ENCODE measurements around the gene CGGBP1.
A peak's percentile ranks its signal among the peaks of the same experiment; 100 is the strongest.

Gene CGGBP1

GRCh38 chr3:88058581-88059379 is at the start of gene CGGBP1, which contains the start of gene ZNF654:
CGGBP1 (minus strand) TSS chr3:88059005; CDS start chr3:88055976, 3,029 bp downstream.
ZNF654 (plus strand) TSS chr3:88059255; CDS start chr3:88059320, 65 bp downstream.
- ATAC-seq (peak; percentile 96), DNase-seq (peak; percentile 98)

GRCh38 chr3:88105325-88105724 is 46.5 kb upstream of the CGGBP1 start:
- no peak for ATAC-seq
- no peak for DNase-seq

GRCh38 chr3:88101142-88101541 is 42.3 kb upstream of the CGGBP1 start:
- no peak for DNase-seq
- ATAC-seq: no peak

GRCh38 chr3:88093266-88093665 is 34.5 kb upstream of the CGGBP1 start:
- DNase-seq (no peak), ATAC-seq (no peak)

GRCh38 chr3:88092270-88092669 is 33.5 kb upstream of the CGGBP1 start:
- DNase-seq (no peak), ATAC-seq (no peak)

GRCh38 chr3:88090681-88091080 is 31.9 kb upstream of the CGGBP1 start:
- no peak for ATAC-seq
- no peak for DNase-seq

GRCh38 chr3:88084097-88084501 is 25.3 kb upstream of the CGGBP1 start:
- no peak for ATAC-seq
- no peak for DNase-seq

- ATAC-seq: no peak
- no peak for DNase-seq
These were observed 24.0 kb upstream of the CGGBP1 start for GRCh38 chr3:88082854-88083253.

- ATAC-seq: no peak
- no peak for DNase-seq
These were observed 20.1 kb upstream of the CGGBP1 start for GRCh38 chr3:88078932-88079331.

- ATAC-seq: no peak
- no peak for DNase-seq
These were observed 17.9 kb upstream of the CGGBP1 start for GRCh38 chr3:88076712-88077111.

GRCh38 chr3:88075497-88075896 is 16.7 kb upstream of the CGGBP1 start:
- ATAC-seq: no peak
- no peak for DNase-seq

GRCh38 chr3:88075072-88075471 is 16.3 kb upstream of the CGGBP1 start:
- ATAC-seq (no peak), DNase-seq (no peak)

- no peak for ATAC-seq
- DNase-seq: no peak
These were observed 2.9 kb upstream of the CGGBP1 start for GRCh38 chr3:88061746-88062145.

- DNase-seq (no peak), ATAC-seq (peak; percentile 0)
These were observed 770 bp upstream of the CGGBP1 start for GRCh38 chr3:88059380-88060170.

GRCh38 chr3:88058306-88058580 is 562 bp downstream of the CGGBP1 start:
- no peak for ATAC-seq
- no peak for DNase-seq

- no peak for ATAC-seq
- DNase-seq: no peak
These were observed 1.0 kb downstream of the CGGBP1 start for GRCh38 chr3:88057630-88058305.

GRCh38 chr3:88046766-88047165 is 12.0 kb downstream of the CGGBP1 start:
- no peak for ATAC-seq

GRCh38 chr3:88044411-88044810 is 14.4 kb downstream of the CGGBP1 start:
- ATAC-seq (no peak), DNase-seq (no peak)

More at GRCh38 chr3:88046766-88047165, 12.0 kb downstream of the CGGBP1 start:
- no peak for DNase-seq

- no peak for DNase-seq
These were observed 17.8 kb downstream of the CGGBP1 start for GRCh38 chr3:88041005-88041404.

GRCh38 chr3:88040529-88040928 is 18.3 kb downstream of the CGGBP1 start:
- ATAC-seq: no peak

More at GRCh38 chr3:88041005-88041404, 17.8 kb downstream of the CGGBP1 start:
- no peak for ATAC-seq

GRCh38 chr3:88038566-88038965 is 20.2 kb downstream of the CGGBP1 start:
- DNase-seq (no peak), ATAC-seq (no peak)

More at GRCh38 chr3:88040529-88040928, 18.3 kb downstream of the CGGBP1 start:
- no peak for DNase-seq

GRCh38 chr3:88036221-88036620 is 22.6 kb downstream of the CGGBP1 start:
- ATAC-seq: no peak
- no peak for DNase-seq
